Measurements from ENCODE around the gene KDM3B. TPM values are rescaled to one million over a fixed set of nuclear protein-coding genes. Genes with fewer than 3 reads are reported as not detected.

Gene KDM3B
- total and polyA plus RNA-seq, 9 of the 15 experiments (the other 6 are each of a cell fraction or from before 2014, with no cell fraction given): 13.8 to 62.8 (median 41.9) TPM

DNA sequence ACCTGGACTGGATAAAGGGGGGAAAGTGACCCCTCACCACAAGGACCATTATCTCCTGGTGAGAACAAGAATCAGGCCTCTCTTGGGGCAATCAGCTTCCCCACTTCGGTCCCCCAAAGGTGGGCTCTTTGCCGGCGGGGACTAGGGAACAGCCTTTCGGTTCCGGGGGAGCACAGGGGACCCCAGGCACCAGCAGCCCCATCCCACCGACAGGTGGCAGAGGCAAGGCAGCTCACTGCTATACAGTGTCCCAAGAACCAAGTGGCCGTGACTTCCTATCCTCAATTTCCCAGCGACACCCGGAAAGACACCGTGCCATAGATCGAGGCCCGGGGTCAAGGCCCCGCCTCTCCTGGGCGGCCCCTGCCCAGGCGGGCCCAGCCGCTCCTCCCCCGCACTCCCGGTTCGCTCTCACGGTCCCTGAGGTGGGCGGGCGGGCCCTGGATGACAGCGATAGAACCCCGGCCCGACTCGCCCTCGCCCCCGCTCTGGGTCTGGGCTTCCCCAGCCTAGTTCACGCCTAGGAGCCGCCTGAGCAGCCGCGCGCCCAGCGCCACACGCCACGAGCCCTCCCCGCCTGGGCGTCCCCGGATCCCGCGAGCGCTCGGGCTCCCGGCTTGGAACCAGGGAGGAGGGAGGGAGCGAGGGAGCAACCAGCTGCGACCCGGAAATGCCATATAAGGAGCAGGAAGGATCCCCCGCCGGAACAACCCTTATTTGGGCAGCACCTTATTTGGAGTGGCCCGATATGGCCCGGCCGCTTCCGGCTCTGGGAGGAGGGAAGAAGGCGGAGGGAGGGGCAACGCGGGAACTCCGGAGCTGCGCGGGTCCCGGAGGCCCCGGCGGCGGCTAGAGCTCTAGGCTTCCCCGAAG is 112.1 kb downstream of the KDM3B start (continued):
- TF ChIP-seq, protein P1, sequence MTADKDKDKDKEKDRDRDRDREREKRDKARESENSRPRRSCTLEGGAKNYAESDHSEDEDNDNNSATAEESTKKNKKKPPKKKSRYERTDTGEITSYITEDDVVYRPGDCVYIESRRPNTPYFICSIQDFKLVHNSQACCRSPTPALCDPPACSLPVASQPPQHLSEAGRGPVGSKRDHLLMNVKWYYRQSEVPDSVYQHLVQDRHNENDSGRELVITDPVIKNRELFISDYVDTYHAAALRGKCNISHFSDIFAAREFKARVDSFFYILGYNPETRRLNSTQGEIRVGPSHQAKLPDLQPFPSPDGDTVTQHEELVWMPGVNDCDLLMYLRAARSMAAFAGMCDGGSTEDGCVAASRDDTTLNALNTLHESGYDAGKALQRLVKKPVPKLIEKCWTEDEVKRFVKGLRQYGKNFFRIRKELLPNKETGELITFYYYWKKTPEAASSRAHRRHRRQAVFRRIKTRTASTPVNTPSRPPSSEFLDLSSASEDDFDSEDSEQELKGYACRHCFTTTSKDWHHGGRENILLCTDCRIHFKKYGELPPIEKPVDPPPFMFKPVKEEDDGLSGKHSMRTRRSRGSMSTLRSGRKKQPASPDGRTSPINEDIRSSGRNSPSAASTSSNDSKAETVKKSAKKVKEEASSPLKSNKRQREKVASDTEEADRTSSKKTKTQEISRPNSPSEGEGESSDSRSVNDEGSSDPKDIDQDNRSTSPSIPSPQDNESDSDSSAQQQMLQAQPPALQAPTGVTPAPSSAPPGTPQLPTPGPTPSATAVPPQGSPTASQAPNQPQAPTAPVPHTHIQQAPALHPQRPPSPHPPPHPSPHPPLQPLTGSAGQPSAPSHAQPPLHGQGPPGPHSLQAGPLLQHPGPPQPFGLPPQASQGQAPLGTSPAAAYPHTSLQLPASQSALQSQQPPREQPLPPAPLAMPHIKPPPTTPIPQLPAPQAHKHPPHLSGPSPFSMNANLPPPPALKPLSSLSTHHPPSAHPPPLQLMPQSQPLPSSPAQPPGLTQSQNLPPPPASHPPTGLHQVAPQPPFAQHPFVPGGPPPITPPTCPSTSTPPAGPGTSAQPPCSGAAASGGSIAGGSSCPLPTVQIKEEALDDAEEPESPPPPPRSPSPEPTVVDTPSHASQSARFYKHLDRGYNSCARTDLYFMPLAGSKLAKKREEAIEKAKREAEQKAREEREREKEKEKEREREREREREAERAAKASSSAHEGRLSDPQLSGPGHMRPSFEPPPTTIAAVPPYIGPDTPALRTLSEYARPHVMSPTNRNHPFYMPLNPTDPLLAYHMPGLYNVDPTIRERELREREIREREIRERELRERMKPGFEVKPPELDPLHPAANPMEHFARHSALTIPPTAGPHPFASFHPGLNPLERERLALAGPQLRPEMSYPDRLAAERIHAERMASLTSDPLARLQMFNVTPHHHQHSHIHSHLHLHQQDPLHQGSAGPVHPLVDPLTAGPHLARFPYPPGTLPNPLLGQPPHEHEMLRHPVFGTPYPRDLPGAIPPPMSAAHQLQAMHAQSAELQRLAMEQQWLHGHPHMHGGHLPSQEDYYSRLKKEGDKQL (CRISPR knock-in tag; IDR thresholded peaks at IDR 0.05; ENCODE audit: borderline replicate concordance): no peak
- TF ChIP-seq ZNF512 (tag; IDR thresholded peaks at IDR 0.05) (no peak), CBX1 (IDR thresholded peaks at IDR 0.05; ENCODE audit: low read depth) (no peak), TCF7 (IDR thresholded peaks at IDR 0.05; ENCODE audit: borderline replicate concordance) (no peak), EP300 (IDR thresholded peaks at IDR 0.05; ENCODE audit: low read length) (peak; percentile 31; the same call in 1 of the 2 replicates), CCAR2 (IDR thresholded peaks at IDR 0.05; ENCODE audit: low read depth, low read length) (no peak), ZEB2 (IDR thresholded peaks at IDR 0.05) (no peak), U2AF1 (optimal IDR thresholded peaks at IDR 0.05; ENCODE audit: low read depth, low read length) (peak; percentile 65), MCM3 (IDR thresholded peaks at IDR 0.05) (no peak), RAD21 (CRISPR knock-in tag; conservative IDR thresholded peaks at IDR 0.05 in 1 of 2, IDR thresholded peaks at IDR 0.05 in 1 of 2) (no peak), TCFL5 (CRISPR knock-in tag; conservative IDR thresholded peaks at IDR 0.05) (no peak), CTBP1 (IDR thresholded peaks at IDR 0.05; ENCODE audit: borderline replicate concordance) (peak; percentile 78), MAFG (tag; conservative IDR thresholded peaks at IDR 0.05) (no peak), ZNF444 (CRISPR knock-in tag; IDR thresholded peaks at IDR 0.05) (no peak), ZNF778 (CRISPR knock-in tag; IDR thresholded peaks at IDR 0.05) (no peak), ATF7 (IDR thresholded peaks at IDR 0.05) (peak; percentile 63)
- TF ChIP-seq, protein P2, sequence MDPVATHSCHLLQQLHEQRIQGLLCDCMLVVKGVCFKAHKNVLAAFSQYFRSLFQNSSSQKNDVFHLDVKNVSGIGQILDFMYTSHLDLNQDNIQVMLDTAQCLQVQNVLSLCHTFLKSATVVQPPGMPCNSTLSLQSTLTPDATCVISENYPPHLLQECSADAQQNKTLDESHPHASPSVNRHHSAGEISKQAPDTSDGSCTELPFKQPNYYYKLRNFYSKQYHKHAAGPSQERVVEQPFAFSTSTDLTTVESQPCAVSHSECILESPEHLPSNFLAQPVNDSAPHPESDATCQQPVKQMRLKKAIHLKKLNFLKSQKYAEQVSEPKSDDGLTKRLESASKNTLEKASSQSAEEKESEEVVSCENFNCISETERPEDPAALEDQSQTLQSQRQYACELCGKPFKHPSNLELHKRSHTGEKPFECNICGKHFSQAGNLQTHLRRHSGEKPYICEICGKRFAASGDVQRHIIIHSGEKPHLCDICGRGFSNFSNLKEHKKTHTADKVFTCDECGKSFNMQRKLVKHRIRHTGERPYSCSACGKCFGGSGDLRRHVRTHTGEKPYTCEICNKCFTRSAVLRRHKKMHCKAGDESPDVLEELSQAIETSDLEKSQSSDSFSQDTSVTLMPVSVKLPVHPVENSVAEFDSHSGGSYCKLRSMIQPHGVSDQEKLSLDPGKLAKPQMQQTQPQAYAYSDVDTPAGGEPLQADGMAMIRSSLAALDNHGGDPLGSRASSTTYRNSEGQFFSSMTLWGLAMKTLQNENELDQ (CRISPR knock-in tag; IDR thresholded peaks at IDR 0.05; ENCODE audit: borderline replicate concordance): no peak
